ENCODE results near the gene EVPL.

- TF ChIP-seq, protein P1, sequence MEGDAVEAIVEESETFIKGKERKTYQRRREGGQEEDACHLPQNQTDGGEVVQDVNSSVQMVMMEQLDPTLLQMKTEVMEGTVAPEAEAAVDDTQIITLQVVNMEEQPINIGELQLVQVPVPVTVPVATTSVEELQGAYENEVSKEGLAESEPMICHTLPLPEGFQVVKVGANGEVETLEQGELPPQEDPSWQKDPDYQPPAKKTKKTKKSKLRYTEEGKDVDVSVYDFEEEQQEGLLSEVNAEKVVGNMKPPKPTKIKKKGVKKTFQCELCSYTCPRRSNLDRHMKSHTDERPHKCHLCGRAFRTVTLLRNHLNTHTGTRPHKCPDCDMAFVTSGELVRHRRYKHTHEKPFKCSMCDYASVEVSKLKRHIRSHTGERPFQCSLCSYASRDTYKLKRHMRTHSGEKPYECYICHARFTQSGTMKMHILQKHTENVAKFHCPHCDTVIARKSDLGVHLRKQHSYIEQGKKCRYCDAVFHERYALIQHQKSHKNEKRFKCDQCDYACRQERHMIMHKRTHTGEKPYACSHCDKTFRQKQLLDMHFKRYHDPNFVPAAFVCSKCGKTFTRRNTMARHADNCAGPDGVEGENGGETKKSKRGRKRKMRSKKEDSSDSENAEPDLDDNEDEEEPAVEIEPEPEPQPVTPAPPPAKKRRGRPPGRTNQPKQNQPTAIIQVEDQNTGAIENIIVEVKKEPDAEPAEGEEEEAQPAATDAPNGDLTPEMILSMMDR (conservative IDR thresholded peaks at IDR 0.05; ENCODE audit: low read length): no peak
- no peak for TF ChIP-seq EZH2phosphoT487 (IDR thresholded peaks at IDR 0.05; ENCODE audit: borderline replicate concordance, low read depth, low read length)
Measured at GRCh38 chr17:75994802-75995370, 32.2 kb downstream of the EVPL start.

Data from OCI-LY7 (cell line).